Measurements from ENCODE around the gene KLHL5. TPM values are rescaled to one million over a fixed set of nuclear protein-coding genes. Genes with fewer than 3 reads are reported as not detected.

KLHL5 gene
- total and polyA plus RNA-seq, 2 of the 4 experiments (the other 2 are of a cell fraction): 58.8 to 97.7 TPM

DNA sequence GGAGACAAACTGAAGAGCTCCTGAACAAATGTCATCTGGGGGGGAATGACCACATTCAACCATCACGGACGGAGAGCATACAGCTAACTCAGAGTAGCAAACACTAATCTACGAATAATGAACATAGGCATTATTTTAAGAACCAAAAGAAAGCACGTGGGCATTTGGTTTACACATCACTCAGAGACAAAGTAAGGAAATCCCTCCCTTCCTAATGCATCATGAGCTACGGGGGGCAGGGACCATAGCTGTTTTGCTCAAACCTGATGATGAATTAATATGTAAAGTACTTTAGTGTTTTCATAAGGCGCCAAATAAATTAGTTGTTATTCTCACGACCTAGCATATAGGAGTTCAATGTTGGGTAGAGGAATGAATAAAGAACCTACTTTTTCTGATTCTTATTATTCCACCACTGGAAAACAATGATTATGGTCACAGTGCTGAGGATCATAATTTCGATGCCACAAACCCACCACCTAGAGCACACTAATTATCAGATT lies 18.1 kb upstream of the KLHL5 start:
- 17% methylated on average over 2 of the region's 8 CpGs; no CpG with 5 or more reads in 1 of the 2 experiments for WGBS, 2 experiments (ENCODE audit: extremely low coverage in 2 of 2, insufficient read length in 1 of 2)
- dilution Hi-C loops (cut with HindIII; ENCODE audit: low sequenced_read_pairs, unreplicated experiment) (no loop called here), in situ Hi-C loops (cut with MboI; ENCODE audit: low sequenced_read_pairs) (no loop called here), intact Hi-C loops (cut with micrococcal nuclease) (loop anchor here (1.0 kb wide), 1 partner anchor 96 kb away; no protein-coding TSS in a partner anchor)
- Histone ChIP-seq H3K23ac (ENCODE audit: low read depth, low read length) (peak overlapping the region; percentile 88), H3K79me1 (ENCODE audit: low read depth in 1 of 2, low read length in 2 of 2) (peaks cover 5 to 17% of the 10 kb centered on the region in 2 experiments; a peak in 3 of 4 replicates), H3K4ac (ENCODE audit: low read depth, low read length) (peak overlapping the region; percentile 95), H2AFZ (replicated peaks; ENCODE audit: low read length, poor library complexity) (peak overlapping the region; percentile 88), H4K5ac (ENCODE audit: low read depth, low read length) (peak overlapping the region; percentile 62; the same call in 1 of the 2 replicates), H3K27me3 (ENCODE audit: control insufficient read depth, insufficient read depth, low read length) (no peaks in the 10 kb centered on the region), H3K36me3 (ENCODE audit: control insufficient read depth, insufficient read depth, low read length) (peaks cover 3% of the 10 kb centered on the region), H4K20me1 (ENCODE audit: insufficient read depth, low read length) (peaks cover 14% of the 10 kb centered on the region; the same call in 1 of the 2 replicates), H2AK9ac (replicated peaks; ENCODE audit: low read depth, low read length, poor library complexity) (peak overlapping the region; percentile 29), H3K4me2 (ENCODE audit: low read depth, low read length) (peak overlapping the region; percentile 41), H2BK20ac (ENCODE audit: low read depth, low read length) (peak overlapping the region; percentile 94), H4K8ac (ENCODE audit: low read depth in 2 of 2, low read length in 2 of 2) (peak overlapping the region; percentile 79 to 94), H3K9ac (ENCODE audit: low read depth, low read length) (peak overlapping the region; percentile 73), H3K4me1 (ENCODE audit: control insufficient read depth, insufficient read depth, low read length) (peaks cover 20% of the 10 kb centered on the region), H3K27ac (ENCODE audit: insufficient read depth, low read length) (peak overlapping the region; percentile 84), H3K14ac (replicated peaks; ENCODE audit: low read depth, low read length) (peak overlapping the region; percentile 97), H3K9me3 (ENCODE audit: control insufficient read depth, insufficient read depth, low read length) (no peaks in the 10 kb centered on the region), H2BK5ac (ENCODE audit: low read depth, low read length, poor library complexity, severe bottlenecking) (peak overlapping the region; percentile 96), H2BK15ac (ENCODE audit: low read depth, low read length) (peak overlapping the region; percentile 39; the same call in 2 of the 3 replicates), H3K9me1 (ENCODE audit: insufficient read depth, low read length) (peaks cover 7% of the 10 kb centered on the region; the same call in 1 of the 2 replicates), H3K56ac (ENCODE audit: extremely low read depth, insufficient read depth, low read length) (peak overlapping the region; percentile 97), H2BK120ac (ENCODE audit: low read depth, low read length) (peak overlapping the region; percentile 98), H3K18ac (ENCODE audit: low read depth, low read length) (peak overlapping the region; percentile 21), H3K4me3 (ENCODE audit: insufficient read depth, low read depth, low read length) (peak overlapping the region; percentile 93), H2AK5ac (ENCODE audit: low read depth, low read length) (peak overlapping the region; percentile 90), H4K91ac (ENCODE audit: insufficient read depth, low read depth, low read length) (peak overlapping the region; percentile 93)
- CTCF ChIA-PET: interaction anchor here (1.0 to 1.5 kb wide), 2 partner anchors 14 to 85 kb away, joined by 3 to 5 read pairs; no protein-coding TSS in a partner anchor
- DNase-seq (peak; percentile 52), ATAC-seq (ENCODE audit: low read depth) (no peak)
- BruUV-seq (replicated peaks): TSS peak; percentile 87
- POLR2A ChIA-PET (ENCODE audit: unreplicated experiment): interaction anchor here (0.9 to 1.7 kb wide), 4 partner anchors 64 to 97 kb away, joined by 3 to 5 read pairs (median 4); no protein-coding TSS in a partner anchor
- TF ChIP-seq CEBPB (IDR thresholded peaks at IDR 0.05; ENCODE audit: low read depth, low read length) (no peak), POLR2A (IDR thresholded peaks at IDR 0.05; ENCODE audit: low read depth, low read length) (0 out of 2 replicates have a peak, but pooled peaks have one; percentile 10), RAD21 (IDR thresholded peaks at IDR 0.05; ENCODE audit: low read length) (no peak)
- TF ChIP-seq, protein P1, sequence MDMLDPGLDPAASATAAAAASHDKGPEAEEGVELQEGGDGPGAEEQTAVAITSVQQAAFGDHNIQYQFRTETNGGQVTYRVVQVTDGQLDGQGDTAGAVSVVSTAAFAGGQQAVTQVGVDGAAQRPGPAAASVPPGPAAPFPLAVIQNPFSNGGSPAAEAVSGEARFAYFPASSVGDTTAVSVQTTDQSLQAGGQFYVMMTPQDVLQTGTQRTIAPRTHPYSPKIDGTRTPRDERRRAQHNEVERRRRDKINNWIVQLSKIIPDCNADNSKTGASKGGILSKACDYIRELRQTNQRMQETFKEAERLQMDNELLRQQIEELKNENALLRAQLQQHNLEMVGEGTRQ (IDR thresholded peaks at IDR 0.05; ENCODE audit: low read depth, low read length): peak; percentile 62

Data from IMR-90 (cell line).